Measurements from ENCODE around the gene SHISA9. TPM values are rescaled to one million over a fixed set of nuclear protein-coding genes. Genes with fewer than 3 reads are reported as not detected.

The SHISA9 gene
- total RNA-seq, 2 experiments from 2014 or later, result not detected

DNA sequence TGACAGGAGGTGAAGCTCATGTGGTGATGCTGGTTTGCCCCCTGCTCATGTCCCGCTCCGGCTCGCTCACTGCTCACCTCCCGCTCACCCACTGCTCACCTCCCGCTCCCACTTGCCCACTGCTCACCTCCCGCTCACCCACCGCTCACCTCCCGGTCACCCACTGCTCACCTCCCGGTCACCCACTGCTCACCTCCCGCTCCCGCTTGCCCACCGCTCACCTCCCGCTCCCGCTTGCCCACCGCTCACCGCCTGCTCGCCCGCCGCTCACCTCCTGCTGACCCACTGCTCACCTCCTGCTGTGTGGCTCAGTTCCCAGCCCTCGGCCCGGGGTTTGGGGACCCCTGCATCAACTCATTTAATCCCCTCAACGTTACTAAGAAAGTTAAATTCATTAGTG, 39.1 kb upstream of the SHISA9 start:
- Histone ChIP-seq H2AFZ (ENCODE audit: low read length) (no peak overlapping the region), H3K9me2 (ENCODE audit: insufficient read depth, low read length) (no peaks in the 10 kb centered on the region), H3K4me1 (ENCODE audit: insufficient read depth, low read length, poor library complexity, severe bottlenecking) (no peaks in the 10 kb centered on the region), H3K4me3 (ENCODE audit: low read depth, low read length, poor library complexity, severe bottlenecking) (no peak overlapping the region), H3K79me2 (ENCODE audit: insufficient read depth, low read depth, low read length) (no peaks in the 10 kb centered on the region), H4K20me1 (ENCODE audit: insufficient read depth, low read length) (no peaks in the 10 kb centered on the region), H3K4me2 (ENCODE audit: low read length) (no peak overlapping the region), H3K9me3 (ENCODE audit: low read length) (no peaks in the 10 kb centered on the region), H3K27ac (ENCODE audit: low read depth, low read length, poor library complexity, severe bottlenecking) (no peak overlapping the region), H3K36me3 (ENCODE audit: insufficient read depth, low read length) (no peaks in the 10 kb centered on the region)
- TF ChIP-seq CTCF (conservative IDR thresholded peaks at IDR 0.05; ENCODE audit: low read length), result no peak
- TF ChIP-seq EZH2phosphoT487 (IDR thresholded peaks at IDR 0.05; ENCODE audit: borderline replicate concordance, low read depth, low read length), result no peak
- CTCF ChIA-PET (ENCODE audit: unreplicated experiment), result no interaction called here
- DNase-seq (ENCODE audit: low spot score), result no peak
- POLR2A ChIA-PET, result interaction anchor here (0.7 kb wide), 1 partner anchor 113 kb away, joined by 4 read pairs; no protein-coding TSS in a partner anchor
- no TSS peak for BruUV-seq (replicated peaks)
- intact Hi-C loops (cut with micrococcal nuclease; ENCODE audit: unreplicated experiment), result no loop called here

- BruUV-seq (replicated peaks), result no TSS peak
- POLR2A ChIA-PET, result no interaction called here
- H2AFZ ChIP-seq (ENCODE audit: low read length), result no peak overlapping the region
- peaks cover 5% of the 10 kb centered on the region for H3K4me1 ChIP-seq (ENCODE audit: insufficient read depth, low read length, poor library complexity, severe bottlenecking)
- DNase-seq (ENCODE audit: low spot score), result no peak
- H3K36me3 ChIP-seq (ENCODE audit: insufficient read depth, low read length), result no peaks in the 10 kb centered on the region
- H3K9me3 ChIP-seq (ENCODE audit: low read length), result no peaks in the 10 kb centered on the region
- no peaks in the 10 kb centered on the region for H3K9me2 ChIP-seq (ENCODE audit: insufficient read depth, low read length)
- H3K27ac ChIP-seq (ENCODE audit: low read depth, low read length, poor library complexity, severe bottlenecking), result no peak overlapping the region
- H3K4me3 ChIP-seq (ENCODE audit: low read depth, low read length, poor library complexity, severe bottlenecking), result no peak overlapping the region
- no peak overlapping the region for H3K4me2 ChIP-seq (ENCODE audit: low read length)
- no peak for TF ChIP-seq CTCF (conservative IDR thresholded peaks at IDR 0.05; ENCODE audit: low read length)
- TF ChIP-seq EZH2phosphoT487 (IDR thresholded peaks at IDR 0.05; ENCODE audit: borderline replicate concordance, low read depth, low read length), result no peak
- H3K79me2 ChIP-seq (ENCODE audit: insufficient read depth, low read depth, low read length), result no peaks in the 10 kb centered on the region
- intact Hi-C loops (cut with micrococcal nuclease; ENCODE audit: unreplicated experiment), result no loop called here
- H4K20me1 ChIP-seq (ENCODE audit: insufficient read depth, low read length), result no peaks in the 10 kb centered on the region
- CTCF ChIA-PET (ENCODE audit: unreplicated experiment), result no interaction called here
Observed at GRCh38 chr16:12862941-12863340, 38.5 kb upstream of the SHISA9 start.

DNA sequence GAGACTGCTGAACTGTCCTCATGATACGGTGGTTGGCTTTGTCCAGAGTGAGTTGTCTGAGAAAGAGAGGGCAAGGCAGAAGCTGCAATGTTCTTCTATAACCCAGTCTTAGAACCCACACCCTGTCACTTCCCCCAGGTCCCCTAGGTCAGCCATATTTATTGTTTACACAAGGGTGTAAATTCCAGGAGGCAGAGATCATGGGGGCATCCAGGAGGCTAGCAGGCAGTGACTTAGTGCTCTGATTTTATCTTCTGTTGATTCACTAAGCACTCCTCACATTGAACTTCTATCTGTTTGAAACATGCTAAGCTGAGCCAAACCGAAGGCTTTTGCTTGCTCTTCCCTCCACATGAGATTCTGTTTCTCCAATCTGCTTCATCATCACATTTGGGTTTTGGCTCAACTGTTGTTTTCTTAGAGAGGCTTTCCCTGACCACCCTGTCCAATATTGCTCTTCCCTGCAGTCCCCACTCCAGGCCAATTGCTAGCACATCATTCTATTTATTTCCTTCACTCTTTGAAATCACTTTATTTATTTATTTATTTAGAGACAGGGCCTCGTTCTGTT, 34.3 kb upstream of the SHISA9 start:
- DNase-seq (ENCODE audit: low spot score), result no peak
- no peaks in the 10 kb centered on the region for H3K9me2 ChIP-seq (ENCODE audit: insufficient read depth, low read length)
- no peak overlapping the region for H2AFZ ChIP-seq (ENCODE audit: low read length)
- POLR2A ChIA-PET, result no interaction called here
- H3K9me3 ChIP-seq (ENCODE audit: low read length), result no peaks in the 10 kb centered on the region
- H3K4me2 ChIP-seq (ENCODE audit: low read length), result no peak overlapping the region
- H4K20me1 ChIP-seq (ENCODE audit: insufficient read depth, low read length), result no peaks in the 10 kb centered on the region
- H3K4me3 ChIP-seq (ENCODE audit: low read depth, low read length, poor library complexity, severe bottlenecking), result no peak overlapping the region
- no peaks in the 10 kb centered on the region for H3K36me3 ChIP-seq (ENCODE audit: insufficient read depth, low read length)
- no peaks in the 10 kb centered on the region for H3K79me2 ChIP-seq (ENCODE audit: insufficient read depth, low read depth, low read length)
- H3K27ac ChIP-seq (ENCODE audit: low read depth, low read length, poor library complexity, severe bottlenecking), result no peak overlapping the region
- peaks cover 17% of the 10 kb centered on the region for H3K4me1 ChIP-seq (ENCODE audit: insufficient read depth, low read length, poor library complexity, severe bottlenecking)
- CTCF ChIA-PET (ENCODE audit: unreplicated experiment), result no interaction called here
- TF ChIP-seq EZH2phosphoT487 (IDR thresholded peaks at IDR 0.05; ENCODE audit: borderline replicate concordance, low read depth, low read length) (no peak), CTCF (conservative IDR thresholded peaks at IDR 0.05; ENCODE audit: low read length) (no peak)
- intact Hi-C loops (cut with micrococcal nuclease; ENCODE audit: unreplicated experiment), result no loop called here
- no TSS peak for BruUV-seq (replicated peaks)
